Activated CD8-positive, alpha-beta memory T cell treated with anti-CD3 and anti-CD28 coated beads for 4 hours (primary cell): ENCODE data around the gene C2orf72.

ENCODE experiments used
- DNase-seq, 2 donors: peaks; one replicate each; pipeline ENCODE4 v3.0.0-alpha.2; 2020; ENCODE audit warnings: low read depth in 2 of 2

C2orf72 gene

DNA sequence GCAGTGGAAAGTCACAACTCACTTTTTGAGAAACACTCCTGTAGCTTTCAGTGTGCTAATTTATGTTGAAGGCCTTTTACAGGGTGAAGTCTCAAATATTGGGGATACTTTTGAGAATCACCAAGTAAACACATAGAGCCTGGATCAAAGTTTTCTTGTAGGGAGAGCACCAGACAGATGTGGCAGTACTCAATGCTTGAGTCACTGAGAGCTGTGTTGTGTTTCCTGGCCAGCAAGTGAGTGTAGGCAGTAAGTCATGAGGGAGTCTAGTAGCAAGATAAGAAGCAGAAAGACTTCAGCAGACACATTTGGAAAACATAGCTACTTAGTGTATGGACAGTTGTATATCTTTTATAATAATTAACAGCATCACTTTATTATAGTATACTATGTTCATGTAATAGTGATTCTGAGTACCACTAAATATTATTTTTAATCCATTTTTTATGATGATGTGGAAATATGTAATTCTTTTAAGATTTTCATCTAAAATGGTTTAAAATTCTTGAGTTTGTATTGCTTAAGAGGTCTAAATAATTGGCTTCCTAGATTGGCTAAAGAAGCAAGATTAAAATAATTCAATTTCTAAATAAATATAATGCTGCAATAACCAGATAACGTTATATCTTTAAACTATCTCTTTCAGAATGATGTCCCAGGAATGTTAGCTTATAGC, 32.2 kb downstream of the C2orf72 start:
- no peak for DNase-seq

GRCh38 chr2:231084565-231084964, 47.2 kb downstream of the C2orf72 start:
- no peak for DNase-seq

DNA sequence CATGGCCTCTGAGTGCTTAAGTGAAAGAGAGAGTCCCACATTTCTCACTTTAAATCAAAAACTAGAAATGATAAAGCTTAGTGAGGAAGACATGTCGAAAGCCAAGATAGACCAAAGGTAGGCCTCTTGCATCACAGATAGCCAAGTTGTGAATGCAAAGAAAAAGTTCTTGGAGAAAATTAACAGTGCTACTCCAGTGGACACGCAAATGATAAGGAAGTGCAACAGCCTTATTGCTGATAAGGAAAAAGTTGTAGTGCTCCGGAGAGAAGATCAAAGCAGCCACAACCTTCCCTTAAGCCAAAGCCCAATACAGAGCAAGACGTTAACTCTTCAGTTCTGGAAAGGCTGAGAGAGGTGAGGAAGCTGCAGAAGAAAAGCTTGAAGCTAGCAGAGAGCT, 51.4 kb downstream of the C2orf72 start:
- DNase-seq = no peak

DNA sequence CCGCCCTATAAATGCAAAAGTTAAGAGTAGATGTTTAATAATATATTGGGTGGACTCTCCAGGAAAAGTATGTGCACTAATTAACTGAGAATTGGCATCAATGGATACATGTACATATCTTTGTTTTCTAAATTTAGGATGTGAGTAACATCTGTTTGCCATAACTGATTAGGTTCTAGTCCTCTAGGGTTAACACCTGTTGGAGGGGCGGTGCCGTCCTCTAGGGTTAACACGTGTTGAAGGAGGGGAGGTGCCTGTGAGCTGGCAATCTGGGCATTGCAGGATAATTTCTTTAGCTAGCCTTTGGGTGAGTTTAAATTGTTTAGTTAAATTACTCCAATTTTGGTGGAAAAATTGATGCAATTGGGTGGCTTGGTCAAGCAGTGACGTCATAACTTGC, 56.6 kb downstream of the C2orf72 start:
- DNase-seq = no peak

- no peak for DNase-seq
Measured at GRCh38 chr2:231094736-231095346, 57.5 kb downstream of the C2orf72 start.
